ENCODE measurements around the gene ERVFRD-1. TPM values are rescaled to one million over a fixed set of nuclear protein-coding genes. Genes with fewer than 3 reads are reported as not detected.

Gene ERVFRD-1
- polyA plus RNA-seq, 3 donors = 0.05 to 0.06 TPM; not detected in 1

- no peaks in the 10 kb centered on the region for H3K4me1 Mint-ChIP-seq
- no peak for TF ChIP-seq CTCF (IDR thresholded peaks at IDR 0.05)
- peaks cover 0 to 3% (median 0%) of the 10 kb centered on the region in 7 donors for H3K9me3 Mint-ChIP-seq
- peaks cover 4 to 5% of the 10 kb centered on the region in 2 donors for H3K27me3 ChIP-seq (ENCODE audit: control insufficient read depth in 2 of 2, insufficient read depth in 2 of 2, low read length in 2 of 2)
- no peak overlapping the region for H3K4me3 ChIP-seq (replicated peaks in 1 of 3; ENCODE audit: low read depth in 2 of 3, low read length in 3 of 3)
- H3K27me3 Mint-ChIP-seq (ENCODE audit: low read depth in 3 of 3) = peaks cover 3 to 15% (median 8%) of the 10 kb centered on the region in 3 donors
- H3K4me3 Mint-ChIP-seq = no peak overlapping the region
- no peak overlapping the region for H3K4me2 ChIP-seq (replicated peaks; ENCODE audit: extremely low read depth, low read length, poor library complexity, severe bottlenecking)
- H3K9ac ChIP-seq (ENCODE audit: insufficient read depth, low read length, poor library complexity, severe bottlenecking) = no peak overlapping the region
- H3K36me3 Mint-ChIP-seq = no peaks in the 10 kb centered on the region
- H3K27ac ChIP-seq (ENCODE audit: low read depth in 1 of 2, low read length in 2 of 2) = no peak overlapping the region
- intact Hi-C loops (cut with micrococcal nuclease) = no loop called here
- no peak overlapping the region for H2AFZ ChIP-seq (ENCODE audit: insufficient read depth, low read depth, low read length, poor library complexity, severe bottlenecking)
- H3K9me3 ChIP-seq (replicated peaks in 1 of 2; ENCODE audit: control insufficient read depth in 1 of 2, insufficient read depth in 1 of 2, low read length in 2 of 2) = no peaks in the 10 kb centered on the region
- no peaks in the 10 kb centered on the region for H3K36me3 ChIP-seq (replicated peaks in 1 of 2; ENCODE audit: control insufficient read depth in 1 of 2, insufficient read depth in 2 of 2, low read length in 2 of 2)
- WGBS (ENCODE audit: insufficient coverage) = 86% methylated on average over 1 of the region's 4 CpGs
- no peak overlapping the region for H3K27ac Mint-ChIP-seq
- no peak for DNase-seq
- H4K20me1 ChIP-seq (ENCODE audit: insufficient read depth, low read length) = no peaks in the 10 kb centered on the region
- no peaks in the 10 kb centered on the region for H3K4me1 ChIP-seq (ENCODE audit: control insufficient read depth in 1 of 2, insufficient read depth in 2 of 2, low read length in 2 of 2)
- H3K79me2 ChIP-seq (ENCODE audit: insufficient read depth, low read length) = no peaks in the 10 kb centered on the region
Measured at GRCh38 chr6:11055127-11055627, 56.3 kb downstream of the ERVFRD-1 start.

- H3K9me3 Mint-ChIP-seq = peaks cover 0 to 3% (median 0%) of the 10 kb centered on the region in 7 donors
- TF ChIP-seq CTCF (IDR thresholded peaks at IDR 0.05) = no peak
- Histone ChIP-seq H3K27me3 (ENCODE audit: control insufficient read depth in 2 of 2, insufficient read depth in 2 of 2, low read length in 2 of 2) (peaks cover 4 to 5% of the 10 kb centered on the region in 2 donors), H3K9me3 (replicated peaks in 1 of 2; ENCODE audit: control insufficient read depth in 1 of 2, insufficient read depth in 1 of 2, low read length in 2 of 2) (no peaks in the 10 kb centered on the region), H3K4me3 (replicated peaks in 1 of 3; ENCODE audit: low read depth in 2 of 3, low read length in 3 of 3) (no peak overlapping the region), H3K4me1 (ENCODE audit: control insufficient read depth in 1 of 2, insufficient read depth in 2 of 2, low read length in 2 of 2) (no peaks in the 10 kb centered on the region), H3K79me2 (ENCODE audit: insufficient read depth, low read length) (no peaks in the 10 kb centered on the region), H3K27ac (ENCODE audit: low read depth in 1 of 2, low read length in 2 of 2) (no peak overlapping the region), H2AFZ (ENCODE audit: insufficient read depth, low read depth, low read length, poor library complexity, severe bottlenecking) (no peak overlapping the region), H4K20me1 (ENCODE audit: insufficient read depth, low read length) (no peaks in the 10 kb centered on the region), H3K36me3 (replicated peaks in 1 of 2; ENCODE audit: control insufficient read depth in 1 of 2, insufficient read depth in 2 of 2, low read length in 2 of 2) (no peaks in the 10 kb centered on the region), H3K9ac (ENCODE audit: insufficient read depth, low read length, poor library complexity, severe bottlenecking) (no peak overlapping the region), H3K4me2 (replicated peaks; ENCODE audit: extremely low read depth, low read length, poor library complexity, severe bottlenecking) (no peak overlapping the region)
- no peaks in the 10 kb centered on the region for H3K4me1 Mint-ChIP-seq
- H3K27me3 Mint-ChIP-seq (ENCODE audit: low read depth in 3 of 3) = peaks cover 5 to 18% (median 12%) of the 10 kb centered on the region in 3 donors
- no peak overlapping the region for H3K27ac Mint-ChIP-seq
- no peak for DNase-seq
- WGBS (ENCODE audit: insufficient coverage) = no CpG with 5 or more reads among the region's 1 CpG
- intact Hi-C loops (cut with micrococcal nuclease) = no loop called here
- H3K36me3 Mint-ChIP-seq = no peaks in the 10 kb centered on the region
- H3K4me3 Mint-ChIP-seq = no peak overlapping the region
Measured at GRCh38 chr6:11054722-11055121, 56.8 kb downstream of the ERVFRD-1 start.

Data from CD14-positive monocyte (primary cell).